ENCODE data around the gene TSR3.

The TSR3 gene

GRCh38 chr16:1366712-1367299 lies 15.1 kb upstream of the TSR3 start:
- Histone ChIP-seq H3K36me3 (ENCODE audit: low read depth) (peaks cover 32% of the 10 kb centered on the region), H3K27ac (ENCODE audit: poor library complexity, severe bottlenecking) (no peak overlapping the region)
- no peak for ATAC-seq (ENCODE audit: low read depth)

GRCh38 chr16:1366060-1366711 lies 14.5 kb upstream of the TSR3 start:
- no peak for TF ChIP-seq CTCF (IDR thresholded peaks at IDR 0.05; ENCODE audit: poor library complexity, severe bottlenecking)
- H3K4me3 ChIP-seq (ENCODE audit: severe bottlenecking), result no peak overlapping the region
- DNase-seq (ENCODE audit: low spot score), result no peak
- 0 out of 3 replicates have a peak, but pooled peaks have one; percentile 6 for ATAC-seq (ENCODE audit: low read depth)
- peaks cover 32% of the 10 kb centered on the region for H3K36me3 ChIP-seq (ENCODE audit: low read depth)
- no peak overlapping the region for H3K27ac ChIP-seq (ENCODE audit: poor library complexity, severe bottlenecking)
- H3K4me1 ChIP-seq (ENCODE audit: insufficient read depth, poor library complexity, severe bottlenecking), result no peaks in the 10 kb centered on the region
- no peaks in the 10 kb centered on the region for H3K27me3 ChIP-seq (ENCODE audit: insufficient read depth, poor library complexity, severe bottlenecking)
- no peaks in the 10 kb centered on the region for H3K9me3 ChIP-seq (ENCODE audit: severe bottlenecking)

More at GRCh38 chr16:1366712-1367299, 15.1 kb upstream of the TSR3 start:
- no peak for TF ChIP-seq CTCF (IDR thresholded peaks at IDR 0.05; ENCODE audit: poor library complexity, severe bottlenecking)
- H3K27me3 ChIP-seq (ENCODE audit: insufficient read depth, poor library complexity, severe bottlenecking), result no peaks in the 10 kb centered on the region
- DNase-seq (ENCODE audit: low spot score), result no peak
- no peak overlapping the region for H3K4me3 ChIP-seq (ENCODE audit: severe bottlenecking)
- no peaks in the 10 kb centered on the region for H3K9me3 ChIP-seq (ENCODE audit: severe bottlenecking)
- no peaks in the 10 kb centered on the region for H3K4me1 ChIP-seq (ENCODE audit: insufficient read depth, poor library complexity, severe bottlenecking)

GRCh38 chr16:1364510-1364909 lies 12.8 kb upstream of the TSR3 start:
- Histone ChIP-seq H3K36me3 (ENCODE audit: low read depth) (peaks cover 36% of the 10 kb centered on the region), H3K27ac (ENCODE audit: poor library complexity, severe bottlenecking) (no peak overlapping the region)
- no peak for DNase-seq (ENCODE audit: low spot score)

GRCh38 chr16:1363501-1364041 lies 11.9 kb upstream of the TSR3 start:
- H3K4me1 ChIP-seq (ENCODE audit: insufficient read depth, poor library complexity, severe bottlenecking), result no peaks in the 10 kb centered on the region
- H3K27ac ChIP-seq (ENCODE audit: poor library complexity, severe bottlenecking), result no peak overlapping the region
- no peak for DNase-seq (ENCODE audit: low spot score)
- no peaks in the 10 kb centered on the region for H3K27me3 ChIP-seq (ENCODE audit: insufficient read depth, poor library complexity, severe bottlenecking)
- H3K36me3 ChIP-seq (ENCODE audit: low read depth), result peaks cover 34% of the 10 kb centered on the region
- H3K4me3 ChIP-seq (ENCODE audit: severe bottlenecking), result no peak overlapping the region
- ATAC-seq (ENCODE audit: low read depth), result peak; percentile 81
- H3K9me3 ChIP-seq (ENCODE audit: severe bottlenecking), result no peaks in the 10 kb centered on the region
- TF ChIP-seq CTCF (IDR thresholded peaks at IDR 0.05; ENCODE audit: poor library complexity, severe bottlenecking), result peak; percentile 82

More at GRCh38 chr16:1364510-1364909, 12.8 kb upstream of the TSR3 start:
- H3K4me1 ChIP-seq (ENCODE audit: insufficient read depth, poor library complexity, severe bottlenecking), result no peaks in the 10 kb centered on the region
- no peak for ATAC-seq (ENCODE audit: low read depth)
- H3K9me3 ChIP-seq (ENCODE audit: severe bottlenecking), result no peaks in the 10 kb centered on the region
- no peak overlapping the region for H3K4me3 ChIP-seq (ENCODE audit: severe bottlenecking)
- H3K27me3 ChIP-seq (ENCODE audit: insufficient read depth, poor library complexity, severe bottlenecking), result no peaks in the 10 kb centered on the region
- no peak for TF ChIP-seq CTCF (IDR thresholded peaks at IDR 0.05; ENCODE audit: poor library complexity, severe bottlenecking)

GRCh38 chr16:1362807-1363206 lies 11.1 kb upstream of the TSR3 start:
- Histone ChIP-seq H3K4me1 (ENCODE audit: insufficient read depth, poor library complexity, severe bottlenecking) (no peaks in the 10 kb centered on the region), H3K4me3 (ENCODE audit: severe bottlenecking) (no peak overlapping the region), H3K27ac (ENCODE audit: poor library complexity, severe bottlenecking) (no peak overlapping the region), H3K36me3 (ENCODE audit: low read depth) (peaks cover 34% of the 10 kb centered on the region), H3K27me3 (ENCODE audit: insufficient read depth, poor library complexity, severe bottlenecking) (no peaks in the 10 kb centered on the region), H3K9me3 (ENCODE audit: severe bottlenecking) (no peaks in the 10 kb centered on the region)
- DNase-seq (ENCODE audit: low spot score) (no peak), ATAC-seq (ENCODE audit: low read depth) (no peak)
- TF ChIP-seq CTCF (IDR thresholded peaks at IDR 0.05; ENCODE audit: poor library complexity, severe bottlenecking), result no peak

Data from RWPE2 (cell line).